HUDEP-2 (cell line): ENCODE results near the gene VTI1A.
"Not testable (repeated sequence)": the region's sequence is repeated elsewhere in the genome, so short reads cannot be mapped to it uniquely, and the experiment has no call there.

Source experiments
- DNase-seq, 76 experiments: peaks; one replicate each; lab custom pipeline; 2025; ENCODE audit not compliant: unreplicated experiment in 76 of 76; lab: John Stamatoyannopoulos, UW

VTI1A gene

DNA sequence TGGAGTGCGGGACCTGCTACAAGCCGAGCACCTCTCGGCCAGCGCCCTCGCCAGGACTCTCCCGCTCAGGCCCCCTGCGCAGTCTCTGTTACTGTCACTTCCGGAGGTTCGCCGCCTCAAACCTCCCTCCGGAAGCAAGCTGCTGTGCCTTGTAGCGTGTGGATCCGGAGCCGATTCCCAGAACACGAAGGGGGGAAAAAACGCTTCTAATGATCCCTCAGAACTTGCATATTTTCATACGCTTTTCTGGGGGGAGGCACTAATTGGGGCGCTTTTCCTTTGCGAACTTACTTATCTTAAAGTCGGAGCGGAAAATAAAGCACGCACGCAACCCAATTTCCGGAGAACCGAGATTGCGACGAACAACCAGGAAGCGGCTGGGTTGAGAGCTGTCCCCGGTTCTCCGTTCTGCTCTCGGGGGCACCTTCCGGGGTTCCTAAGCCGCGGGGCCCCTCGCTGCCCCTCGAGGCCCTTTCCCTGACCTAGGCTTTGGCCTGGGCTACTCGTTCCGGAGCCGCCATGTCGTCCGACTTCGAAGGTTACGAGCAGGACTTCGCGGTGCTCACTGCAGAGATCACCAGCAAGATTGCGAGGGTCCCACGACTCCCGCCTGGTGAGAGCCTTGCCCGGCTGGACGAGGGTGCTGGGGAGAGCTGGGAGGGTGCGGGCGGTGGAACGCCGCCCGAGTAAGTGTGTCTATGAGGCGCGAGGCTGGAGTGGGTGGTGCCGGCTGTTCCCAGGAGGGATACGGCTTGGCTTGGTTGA lies at the start of gene VTI1A, which contains the start of gene ZDHHC6:
TSS of gene VTI1A (plus strand) at position 361 of the 765 bp plus-strand sequence. CDS start at position 520, 159 bp downstream.
TSS of gene ZDHHC6 (minus strand) at position 60 of the 765 bp plus-strand sequence. CDS start 1,478 bp downstream, outside the sequence.
- DNase-seq: peak in 73 of 76 experiments; percentile 26 to 87 (median 71)

DNA sequence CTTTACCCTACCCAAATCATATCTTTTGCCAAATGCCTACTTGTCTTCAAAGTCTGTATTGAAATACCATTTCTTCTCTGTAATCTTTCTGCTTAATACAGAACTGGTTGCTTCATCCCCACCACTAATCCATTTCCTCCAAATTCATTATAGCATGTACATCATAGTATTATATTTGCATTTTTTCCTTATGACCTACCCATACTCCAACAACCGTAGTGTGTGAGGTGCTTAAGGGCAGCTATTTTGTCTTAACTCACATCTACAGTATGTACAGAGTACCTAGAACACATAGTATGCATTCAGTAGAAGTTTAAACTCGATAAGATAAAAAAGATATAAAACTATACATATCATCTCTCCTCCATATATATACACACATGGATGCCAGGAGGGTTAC lies 49.4 kb upstream of the VTI1A start:
- no peak for DNase-seq

DNA sequence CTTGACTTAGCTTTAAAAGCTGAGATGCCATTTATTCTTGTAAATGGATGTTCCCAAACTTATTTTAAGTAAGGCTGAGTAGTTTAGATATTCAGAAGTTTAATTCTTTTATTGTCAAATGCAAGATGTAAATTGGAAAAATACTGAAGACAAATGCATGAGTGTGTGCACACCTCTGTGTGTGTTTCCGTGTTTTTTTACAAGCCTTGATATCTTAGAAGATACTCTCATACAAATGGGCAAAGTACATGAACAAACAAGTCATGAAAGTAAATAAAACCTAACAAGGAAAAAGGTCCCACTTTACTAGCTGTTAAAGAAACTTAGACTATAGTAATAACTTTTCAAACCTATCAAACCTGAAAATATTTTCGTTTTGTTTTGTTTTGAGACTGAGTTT lies 44.1 kb upstream of the VTI1A start:
- DNase-seq: no peak

DNA sequence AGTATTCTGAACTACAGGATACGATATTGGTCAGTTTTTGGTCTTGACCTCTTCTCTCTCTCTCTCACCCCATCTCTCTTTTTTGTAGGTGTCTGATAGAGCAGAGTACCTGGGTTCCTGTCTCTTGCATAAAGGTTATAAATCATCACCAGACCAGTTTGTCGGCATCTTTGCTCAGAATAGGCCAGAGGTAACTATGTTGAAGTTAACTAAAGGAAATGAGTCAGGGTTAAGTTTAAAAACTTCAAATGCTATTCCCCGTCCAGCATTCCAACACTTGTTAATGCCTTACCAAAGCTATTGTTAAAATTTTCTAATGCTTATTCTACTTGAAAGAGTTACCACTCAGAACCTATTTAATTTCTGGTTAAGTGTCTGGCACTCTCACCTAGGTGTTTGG lies 42.4 kb upstream of the VTI1A start:
- no peak for DNase-seq

DNA sequence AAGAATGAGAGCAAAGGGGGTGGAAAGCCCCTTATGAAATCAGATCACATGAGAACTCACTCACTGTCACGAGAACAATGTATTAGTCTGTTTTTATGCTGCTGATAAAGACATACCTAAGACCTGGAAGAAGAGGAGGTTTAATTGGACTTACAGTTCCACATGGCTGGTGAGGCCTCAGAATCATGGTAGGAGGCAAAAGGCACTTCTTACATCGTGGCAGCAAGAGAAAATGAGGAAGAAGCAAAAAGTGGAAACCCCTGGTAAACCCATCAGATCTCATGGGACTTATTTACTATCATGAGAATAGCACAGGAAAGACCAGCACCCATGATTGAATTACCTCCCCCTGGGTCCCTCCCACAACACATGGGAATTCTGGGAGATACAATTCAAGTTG lies 40.2 kb upstream of the VTI1A start:
- DNase-seq: not testable (repeated sequence)

DNA sequence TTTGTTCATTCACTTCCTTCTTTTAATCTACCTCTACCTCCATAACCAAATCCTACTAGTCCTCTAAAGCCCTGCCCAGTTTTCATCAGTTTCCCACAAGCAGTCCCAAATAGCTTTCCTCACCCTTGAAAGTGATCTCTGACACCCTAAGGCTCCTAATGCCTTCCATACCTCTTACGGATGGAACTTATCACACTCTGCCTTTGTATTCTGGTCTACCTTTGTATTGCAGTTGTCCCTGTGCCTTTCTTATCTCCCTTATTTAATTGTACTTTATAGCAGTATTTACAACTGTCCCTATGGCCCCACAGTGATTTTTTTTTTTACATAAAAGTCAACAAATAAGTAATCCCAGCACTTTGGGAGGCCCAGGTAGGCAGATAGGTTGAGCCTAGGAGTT lies 39.3 kb upstream of the VTI1A start:
- DNase-seq: no peak

DNA sequence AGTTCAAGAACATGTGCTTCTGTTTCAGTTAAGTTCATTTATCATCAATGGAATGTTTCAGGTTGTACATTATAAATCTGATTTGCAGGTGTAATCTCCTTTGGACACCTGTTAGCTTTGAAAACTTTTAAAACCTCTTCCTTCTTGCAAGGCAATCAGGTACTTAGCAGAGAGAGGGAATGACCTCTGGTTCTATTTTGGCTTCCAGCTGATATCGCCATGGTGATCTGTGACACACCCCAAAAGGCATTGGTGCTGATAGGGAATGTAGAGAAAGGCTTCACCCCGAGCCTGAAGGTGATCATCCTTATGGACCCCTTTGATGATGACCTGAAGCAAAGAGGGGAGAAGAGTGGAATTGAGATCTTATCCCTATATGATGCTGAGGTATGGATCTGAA lies 37.7 kb upstream of the VTI1A start:
- DNase-seq: peak in 2 of 76 experiments; percentile 4 to 17

DNA sequence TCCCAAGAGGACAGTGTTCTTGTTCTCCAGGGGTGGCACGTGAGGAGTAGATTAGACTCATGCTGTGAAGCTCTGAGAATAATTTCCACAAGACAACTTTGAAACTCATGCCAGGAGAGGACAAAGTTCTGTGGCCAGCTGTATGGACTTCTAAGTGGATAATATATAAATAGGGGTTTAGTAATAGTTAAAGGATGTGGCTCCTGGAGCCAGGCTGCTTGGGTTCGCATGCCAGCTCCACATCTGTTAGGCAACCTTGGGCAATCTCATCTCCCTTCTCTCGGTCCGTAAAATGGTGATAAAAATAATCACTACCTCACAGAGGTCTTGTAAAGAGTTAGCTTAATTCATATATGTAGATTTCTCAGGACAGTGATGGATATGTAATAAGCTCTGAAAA lies 37.3 kb upstream of the VTI1A start:
- DNase-seq: no peak

DNA sequence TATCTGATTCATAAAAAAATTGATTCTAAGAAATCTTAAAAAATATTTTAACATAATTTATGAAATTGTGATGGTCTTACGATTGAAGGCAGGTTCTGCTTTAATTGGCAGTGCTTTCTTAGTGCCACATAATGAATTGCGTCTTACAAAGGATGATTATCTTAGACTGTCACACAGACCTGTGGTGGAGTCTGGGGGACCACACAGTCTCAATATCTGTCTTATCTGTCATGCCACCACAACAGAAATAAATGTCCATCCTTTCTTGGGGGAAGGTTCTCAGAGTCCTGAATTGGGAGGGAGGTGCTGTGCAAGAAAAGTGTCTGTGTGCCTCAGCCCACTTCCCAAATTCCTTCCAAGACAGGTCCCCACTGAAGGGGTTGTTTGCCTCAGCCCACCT lies 34.3 kb upstream of the VTI1A start:
- DNase-seq: peak in 44 of 76 experiments; percentile 1 to 73 (median 24)

DNA sequence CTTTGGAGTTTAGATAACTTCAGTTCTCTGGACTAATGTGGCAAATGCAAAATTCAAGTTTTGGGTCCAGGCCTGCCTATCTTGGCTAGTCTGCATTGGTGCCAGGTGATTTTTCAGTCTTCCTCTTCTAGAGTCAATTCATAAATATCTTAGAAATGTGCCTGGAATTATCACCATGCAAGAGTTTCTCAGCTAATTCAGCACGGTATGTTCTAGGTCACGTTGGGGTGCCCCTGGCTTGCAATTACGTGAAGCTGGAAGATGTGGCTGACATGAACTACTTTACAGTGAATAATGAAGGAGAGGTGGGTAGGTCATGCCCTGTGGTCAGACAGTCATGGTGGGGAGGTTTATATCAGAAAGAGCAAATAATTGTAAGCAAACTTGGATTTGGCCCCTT lies 25.3 kb upstream of the VTI1A start:
- no peak for DNase-seq

DNA sequence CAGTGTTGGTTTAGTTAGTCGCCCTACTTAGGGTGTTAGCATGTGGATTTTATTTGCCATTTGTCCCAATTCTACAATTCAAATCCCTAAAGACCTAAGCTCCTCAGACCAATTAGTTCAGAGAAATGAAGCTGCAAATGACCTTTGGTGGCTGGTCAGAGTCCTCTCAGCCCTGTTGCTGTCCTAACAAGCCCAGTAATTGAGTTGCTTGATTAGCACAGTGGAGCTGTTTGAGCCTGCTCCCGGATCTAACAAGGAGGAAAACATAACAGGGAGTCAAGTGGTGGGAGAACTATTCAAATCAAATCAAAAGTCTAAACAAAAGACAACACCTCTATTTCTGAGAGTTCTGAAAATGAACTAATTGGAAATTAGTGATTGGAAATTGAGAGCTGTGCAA lies 22.4 kb upstream of the VTI1A start:
- DNase-seq: no peak

DNA sequence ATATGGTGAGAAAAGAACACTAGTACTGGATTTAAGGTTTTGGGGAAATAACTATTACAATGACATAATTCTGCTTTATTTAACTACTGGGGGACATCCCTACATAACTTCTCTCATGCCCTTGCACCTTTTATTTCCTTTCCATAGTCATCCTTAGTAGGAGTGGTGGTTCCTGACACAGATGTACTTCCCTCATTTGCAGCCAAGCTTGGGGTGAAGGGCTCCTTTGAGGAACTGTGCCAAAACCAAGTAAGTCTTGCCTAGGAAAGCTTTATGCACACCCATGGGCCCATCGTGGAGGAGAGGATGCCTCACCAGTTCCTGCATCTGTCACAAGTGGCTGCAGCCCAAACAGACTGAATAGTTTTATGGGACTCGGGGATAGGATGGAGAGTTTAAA lies 20.9 kb upstream of the VTI1A start:
- DNase-seq: no peak

DNA sequence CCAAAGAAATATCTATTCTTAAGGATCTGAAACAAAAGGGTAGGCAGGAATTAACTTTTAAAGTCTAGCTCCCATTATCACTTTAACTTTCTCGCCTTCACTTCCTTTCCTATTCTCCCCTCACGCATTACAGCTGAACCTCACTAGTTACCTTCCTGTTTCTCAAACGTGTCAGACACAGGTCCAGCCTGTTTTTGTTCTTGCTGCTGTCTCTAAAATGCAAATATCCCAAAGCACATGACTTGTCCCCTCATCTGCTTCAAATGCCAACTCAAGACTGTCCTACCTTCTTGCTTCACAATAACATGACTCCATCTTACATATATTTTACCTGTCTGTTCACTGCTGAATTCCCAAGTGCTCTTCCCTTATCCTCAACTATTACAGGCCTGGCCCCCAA lies 17.9 kb upstream of the VTI1A start:
- no peak for DNase-seq

DNA sequence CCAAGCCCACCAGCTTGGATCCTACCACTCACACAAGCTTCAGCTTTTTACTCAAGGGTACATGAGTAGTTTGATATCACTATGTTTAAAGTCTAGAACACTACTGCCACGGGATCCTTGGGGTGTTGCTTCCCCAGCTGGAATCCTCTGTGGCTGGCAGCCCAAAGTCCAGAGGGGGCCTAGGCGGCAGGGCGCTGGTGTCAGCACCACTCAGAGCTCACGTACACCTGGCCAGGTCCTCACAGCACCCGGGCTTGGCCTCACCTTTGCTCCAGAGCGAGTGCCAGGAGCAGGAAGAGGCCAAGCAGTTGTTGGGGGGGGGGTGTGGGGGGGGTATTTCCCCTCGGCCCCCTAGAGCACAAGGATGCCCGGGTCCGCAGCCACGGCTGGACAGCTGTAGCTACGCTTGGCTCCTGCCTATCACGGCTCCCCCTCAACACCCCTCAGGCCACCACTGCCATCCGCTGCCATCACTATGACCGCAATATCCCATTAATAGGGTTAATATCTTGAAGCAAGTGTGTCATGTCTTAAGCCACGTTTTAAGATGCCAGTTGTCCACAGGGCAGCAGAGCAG lies 17.3 kb upstream of the VTI1A start:
- DNase-seq: no peak

DNA sequence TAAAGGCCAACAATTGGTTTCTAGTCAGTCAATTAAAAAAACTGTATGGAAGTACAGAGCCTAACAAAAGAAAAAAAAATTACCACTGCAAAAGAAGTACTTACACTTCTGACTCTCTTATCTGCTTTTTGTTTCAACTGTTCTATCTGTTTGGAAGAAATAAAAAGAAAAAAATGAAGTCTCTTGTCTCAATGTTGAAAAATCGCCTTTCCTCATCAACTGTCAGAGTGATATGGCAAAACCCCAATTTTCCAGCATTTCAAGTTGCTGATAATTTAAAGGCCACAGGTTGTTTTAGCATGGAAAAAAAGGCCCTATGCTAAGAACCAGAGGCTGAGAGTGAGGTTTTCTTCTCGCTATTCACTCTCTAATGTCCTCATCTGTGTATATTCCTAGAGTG lies 13.9 kb upstream of the VTI1A start:
- peak in 7 of 76 experiments; percentile 9 to 46 (median 17) for DNase-seq

DNA sequence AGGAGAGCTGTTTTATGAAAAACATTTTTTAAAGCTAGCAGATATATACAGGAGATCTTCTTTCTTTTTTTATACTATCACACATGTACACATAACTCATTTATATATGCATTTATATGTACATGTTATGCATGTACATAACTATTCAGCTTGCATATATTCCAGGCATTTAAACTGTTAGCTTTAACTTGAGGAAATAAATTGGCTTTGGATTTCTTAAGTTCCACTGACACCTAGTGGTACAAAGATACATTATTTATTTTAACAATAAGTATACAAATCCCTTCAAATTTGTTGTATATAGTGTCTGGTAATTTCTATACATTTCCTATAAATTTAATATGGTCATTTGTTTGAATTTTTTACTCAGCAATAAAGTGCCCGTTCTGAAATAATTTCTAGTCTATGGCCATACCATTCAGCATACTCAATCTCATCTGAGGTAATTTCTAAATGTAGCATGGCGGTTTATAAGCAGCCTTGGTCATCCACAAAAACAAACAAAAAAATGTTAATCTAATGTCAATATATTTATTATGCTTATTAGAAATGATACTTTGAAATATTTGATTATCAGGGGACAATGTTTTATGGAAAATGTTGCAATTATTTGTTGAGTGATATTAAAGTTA lies 11.9 kb upstream of the VTI1A start:
- peak in 7 of 76 experiments; percentile 10 to 28 (median 14) for DNase-seq

DNA sequence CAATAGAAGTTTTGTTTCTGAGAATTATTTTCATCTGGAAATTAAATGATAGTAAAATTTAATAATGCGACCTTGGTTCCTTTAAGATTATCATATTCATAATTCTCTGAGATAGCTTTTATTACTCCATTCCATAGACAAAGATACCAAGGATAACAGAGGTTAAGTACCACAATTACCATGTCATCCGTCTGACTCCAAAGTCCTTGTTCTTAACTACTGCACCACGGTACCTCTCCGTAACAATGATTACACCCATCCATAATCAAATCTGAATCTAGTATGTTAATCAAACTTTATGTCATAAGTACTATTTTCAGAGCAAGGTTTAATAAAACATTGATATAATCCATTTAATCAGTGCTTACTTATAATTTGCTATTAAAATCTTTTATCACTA lies 8.7 kb upstream of the VTI1A start:
- DNase-seq: no peak

DNA sequence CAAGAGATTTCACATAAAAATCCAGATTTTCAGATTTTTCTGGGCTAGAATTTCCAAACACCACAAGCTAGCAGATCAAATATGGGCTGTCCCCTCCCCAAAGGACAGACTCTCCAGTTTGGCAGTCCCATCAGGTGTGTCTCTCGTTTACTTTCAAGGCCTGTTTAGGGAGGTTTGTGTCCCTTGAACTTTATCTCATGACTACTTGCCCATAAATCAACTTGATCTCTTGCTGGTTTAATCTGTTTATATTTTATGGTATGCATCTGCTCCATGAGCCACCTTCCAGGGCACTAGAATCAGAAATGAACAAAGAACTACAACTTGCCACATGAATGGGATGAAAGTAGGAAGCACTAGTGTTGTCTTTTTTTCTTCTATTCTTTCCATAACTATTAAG lies 5.5 kb upstream of the VTI1A start:
- DNase-seq: no peak

DNA sequence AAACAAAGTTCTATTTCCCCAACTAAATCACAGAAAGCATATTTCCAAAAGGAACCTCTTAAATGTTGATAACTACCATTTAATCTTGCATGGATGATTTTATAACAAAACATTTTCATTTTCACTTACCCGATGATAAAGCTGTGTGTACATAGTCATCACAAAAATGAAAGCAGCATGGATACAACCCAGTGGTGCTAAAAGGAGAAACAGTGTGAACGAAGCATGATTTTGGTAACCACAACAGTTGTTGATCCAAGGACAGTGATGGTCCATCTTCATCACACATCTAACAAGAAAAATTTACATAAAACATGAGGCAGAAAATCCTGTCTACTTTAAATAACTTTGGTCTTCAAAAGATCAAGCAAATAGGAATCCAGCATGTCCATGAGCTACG lies 5.0 kb upstream of the VTI1A start:
- no peak for DNase-seq

DNA sequence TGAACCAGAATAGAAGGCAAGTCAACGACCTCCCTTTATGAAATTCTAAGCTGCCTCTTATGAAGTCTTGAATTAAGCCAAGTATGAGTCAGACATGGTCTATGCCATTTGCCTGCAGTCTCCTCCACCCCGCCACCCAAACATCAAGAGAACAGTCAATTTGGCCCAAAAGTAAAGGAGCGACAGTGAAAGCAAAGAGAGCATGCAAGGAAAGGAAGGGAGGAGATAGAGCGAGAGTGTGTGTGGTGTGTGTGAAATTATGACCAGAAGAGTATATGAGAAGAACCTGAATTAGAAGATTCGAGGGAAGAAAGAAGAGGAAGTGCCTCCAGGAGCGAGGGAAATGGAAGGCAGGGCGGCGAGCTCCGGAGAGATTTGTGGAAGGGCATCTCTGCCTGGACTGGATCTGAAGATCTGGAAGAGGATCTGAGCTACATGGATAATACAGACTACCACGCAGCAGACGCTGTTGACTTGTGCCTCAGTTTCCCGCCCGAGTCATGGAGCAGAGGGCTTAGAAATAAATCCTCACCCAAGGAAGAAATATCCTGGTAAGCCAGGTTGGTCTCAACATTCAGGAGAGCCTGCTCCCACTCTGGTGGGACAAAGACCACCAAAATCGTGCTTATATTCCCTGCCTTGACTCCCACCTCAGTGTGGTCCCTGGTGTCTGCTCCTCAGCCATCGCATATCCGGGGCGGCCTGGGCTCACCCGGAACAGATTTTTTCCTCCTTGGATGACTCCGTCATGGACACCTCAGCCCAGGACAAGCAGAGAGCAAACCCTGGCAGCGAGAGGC lies 760 bp upstream of the VTI1A start:
- peak in 5 of 76 experiments; percentile 2 to 17 (median 5) for DNase-seq

DNA sequence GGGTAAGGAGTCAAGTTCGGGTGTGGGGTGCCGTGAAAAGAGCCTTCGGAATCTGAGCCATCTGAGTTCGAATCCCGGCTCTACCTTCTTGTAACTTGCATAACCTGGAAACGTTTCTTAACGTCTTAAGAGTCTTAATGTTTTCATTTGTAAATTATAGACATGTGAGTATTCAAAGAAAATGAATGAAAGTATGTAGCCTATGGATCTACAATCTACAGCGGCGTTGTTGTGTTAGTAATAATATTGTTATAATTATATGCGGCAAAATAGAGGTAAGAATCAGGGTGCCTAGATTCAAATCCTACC lies 559 bp downstream of the VTI1A start:
- DNase-seq: peak in 2 of 76 experiments; percentile 10 to 19
